ENCODE measurements around the gene MAS1L. TPM values are rescaled to one million over a fixed set of nuclear protein-coding genes. Genes with fewer than 3 reads are reported as not detected.

MAS1L gene
- polyA plus RNA-seq, 3 donors, result not detected

- no peak for DNase-seq
- TF ChIP-seq, protein P1, sequence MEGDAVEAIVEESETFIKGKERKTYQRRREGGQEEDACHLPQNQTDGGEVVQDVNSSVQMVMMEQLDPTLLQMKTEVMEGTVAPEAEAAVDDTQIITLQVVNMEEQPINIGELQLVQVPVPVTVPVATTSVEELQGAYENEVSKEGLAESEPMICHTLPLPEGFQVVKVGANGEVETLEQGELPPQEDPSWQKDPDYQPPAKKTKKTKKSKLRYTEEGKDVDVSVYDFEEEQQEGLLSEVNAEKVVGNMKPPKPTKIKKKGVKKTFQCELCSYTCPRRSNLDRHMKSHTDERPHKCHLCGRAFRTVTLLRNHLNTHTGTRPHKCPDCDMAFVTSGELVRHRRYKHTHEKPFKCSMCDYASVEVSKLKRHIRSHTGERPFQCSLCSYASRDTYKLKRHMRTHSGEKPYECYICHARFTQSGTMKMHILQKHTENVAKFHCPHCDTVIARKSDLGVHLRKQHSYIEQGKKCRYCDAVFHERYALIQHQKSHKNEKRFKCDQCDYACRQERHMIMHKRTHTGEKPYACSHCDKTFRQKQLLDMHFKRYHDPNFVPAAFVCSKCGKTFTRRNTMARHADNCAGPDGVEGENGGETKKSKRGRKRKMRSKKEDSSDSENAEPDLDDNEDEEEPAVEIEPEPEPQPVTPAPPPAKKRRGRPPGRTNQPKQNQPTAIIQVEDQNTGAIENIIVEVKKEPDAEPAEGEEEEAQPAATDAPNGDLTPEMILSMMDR (IDR thresholded peaks at IDR 0.05), result no peak
- Mint-ChIP-seq H3K36me3 (no peaks in the 10 kb centered on the region), H3K9me3 (no peaks in the 10 kb centered on the region), H3K27me3 (ENCODE audit: low read depth in 3 of 3) (peaks cover 1 to 14% (median 6%) of the 10 kb centered on the region in 3 donors), H3K27ac (no peak overlapping the region), H3K4me1 (no peaks in the 10 kb centered on the region), H3K4me3 (no peak overlapping the region)
- H3K36me3 ChIP-seq (replicated peaks in 1 of 2; ENCODE audit: control insufficient read depth in 1 of 2, insufficient read depth in 2 of 2, low read length in 2 of 2), result no peaks in the 10 kb centered on the region
- intact Hi-C loops (cut with micrococcal nuclease), result no loop called here
- H3K4me1 ChIP-seq (ENCODE audit: control insufficient read depth in 1 of 2, insufficient read depth in 2 of 2, low read length in 2 of 2), result no peaks in the 10 kb centered on the region
- H3K27me3 ChIP-seq (ENCODE audit: control insufficient read depth in 2 of 2, insufficient read depth in 2 of 2, low read length in 2 of 2), result no peaks in the 10 kb centered on the region
- H3K9me3 ChIP-seq (replicated peaks in 1 of 2; ENCODE audit: control insufficient read depth in 1 of 2, insufficient read depth in 1 of 2, low read length in 2 of 2), result no peaks in the 10 kb centered on the region
- H3K4me3 ChIP-seq (replicated peaks in 1 of 3; ENCODE audit: low read depth in 2 of 3, low read length in 3 of 3), result no peak overlapping the region
- no peak overlapping the region for H3K4me2 ChIP-seq (replicated peaks; ENCODE audit: extremely low read depth, low read length, poor library complexity, severe bottlenecking)
- no peaks in the 10 kb centered on the region for H4K20me1 ChIP-seq (ENCODE audit: insufficient read depth, low read length)
- H3K27ac ChIP-seq (ENCODE audit: low read depth in 1 of 2, low read length in 2 of 2), result no peak overlapping the region
- no peak overlapping the region for H2AFZ ChIP-seq (ENCODE audit: insufficient read depth, low read depth, low read length, poor library complexity, severe bottlenecking)
- H3K79me2 ChIP-seq (ENCODE audit: insufficient read depth, low read length), result no peaks in the 10 kb centered on the region
- no peak overlapping the region for H3K9ac ChIP-seq (ENCODE audit: insufficient read depth, low read length, poor library complexity, severe bottlenecking)
- WGBS (ENCODE audit: insufficient coverage), result 77% methylated on average over 4 of the region's 6 CpGs
Observed at GRCh38 chr6:29509239-29509638, 21.5 kb upstream of the MAS1L start.

- H3K4me3 Mint-ChIP-seq, result no peak overlapping the region
- DNase-seq, result no peak
- H3K36me3 Mint-ChIP-seq, result no peaks in the 10 kb centered on the region
- H3K27ac ChIP-seq (ENCODE audit: low read depth in 1 of 2, low read length in 2 of 2), result no peak overlapping the region
- no peak overlapping the region for H2AFZ ChIP-seq (ENCODE audit: insufficient read depth, low read depth, low read length, poor library complexity, severe bottlenecking)
- TF ChIP-seq, protein P1 (IDR thresholded peaks at IDR 0.05), result no peak
- H3K27me3 Mint-ChIP-seq (ENCODE audit: low read depth in 3 of 3), result peaks cover 0 to 12% (median 2%) of the 10 kb centered on the region in 3 donors
- no peaks in the 10 kb centered on the region for H3K36me3 ChIP-seq (replicated peaks in 1 of 2; ENCODE audit: control insufficient read depth in 1 of 2, insufficient read depth in 2 of 2, low read length in 2 of 2)
- H3K9me3 Mint-ChIP-seq, result peaks cover 0 to 1% (median 0%) of the 10 kb centered on the region in 7 donors
- H3K9ac ChIP-seq (ENCODE audit: insufficient read depth, low read length, poor library complexity, severe bottlenecking), result no peak overlapping the region
- H3K9me3 ChIP-seq (replicated peaks in 1 of 2; ENCODE audit: control insufficient read depth in 1 of 2, insufficient read depth in 1 of 2, low read length in 2 of 2), result no peaks in the 10 kb centered on the region
- WGBS (ENCODE audit: insufficient coverage), result 75% methylated on average over 3 of the region's 5 CpGs
- H3K27ac Mint-ChIP-seq, result no peak overlapping the region
- H3K4me2 ChIP-seq (replicated peaks; ENCODE audit: extremely low read depth, low read length, poor library complexity, severe bottlenecking), result no peak overlapping the region
- H4K20me1 ChIP-seq (ENCODE audit: insufficient read depth, low read length), result no peaks in the 10 kb centered on the region
- H3K4me1 Mint-ChIP-seq, result no peaks in the 10 kb centered on the region
- H3K79me2 ChIP-seq (ENCODE audit: insufficient read depth, low read length), result no peaks in the 10 kb centered on the region
- H3K27me3 ChIP-seq (ENCODE audit: control insufficient read depth in 2 of 2, insufficient read depth in 2 of 2, low read length in 2 of 2), result no peaks in the 10 kb centered on the region
- intact Hi-C loops (cut with micrococcal nuclease), result no loop called here
- no peak overlapping the region for H3K4me3 ChIP-seq (replicated peaks in 1 of 3; ENCODE audit: low read depth in 2 of 3, low read length in 3 of 3)
- no peaks in the 10 kb centered on the region for H3K4me1 ChIP-seq (ENCODE audit: control insufficient read depth in 1 of 2, insufficient read depth in 2 of 2, low read length in 2 of 2)
Observed at GRCh38 chr6:29507319-29507718, 19.6 kb upstream of the MAS1L start.
